HPDE6-E6E7 (cell line): ENCODE data around the gene TIMM22.
A peak's percentile ranks its signal among the peaks of the same experiment; 100 is the strongest.
"Not testable (repeated sequence)": the region's sequence is repeated elsewhere in the genome, so short reads cannot be mapped to it uniquely, and the experiment has no call there.

Experiments used
- DNase-seq: peaks from one replicate; pipeline ENCODE4 v3.0.0; 2011; ENCODE audit warnings: missing footprints; ENCODE audit errors: extremely low spot score

TIMM22 gene

GRCh38 chr17:996554-997344 lies at the start of gene TIMM22:
Gene TIMM22, plus strand, starts transcription at chr17:997129. Its CDS starts 14 bp downstream, at chr17:997143.
- peak; percentile 95 for DNase-seq

DNA sequence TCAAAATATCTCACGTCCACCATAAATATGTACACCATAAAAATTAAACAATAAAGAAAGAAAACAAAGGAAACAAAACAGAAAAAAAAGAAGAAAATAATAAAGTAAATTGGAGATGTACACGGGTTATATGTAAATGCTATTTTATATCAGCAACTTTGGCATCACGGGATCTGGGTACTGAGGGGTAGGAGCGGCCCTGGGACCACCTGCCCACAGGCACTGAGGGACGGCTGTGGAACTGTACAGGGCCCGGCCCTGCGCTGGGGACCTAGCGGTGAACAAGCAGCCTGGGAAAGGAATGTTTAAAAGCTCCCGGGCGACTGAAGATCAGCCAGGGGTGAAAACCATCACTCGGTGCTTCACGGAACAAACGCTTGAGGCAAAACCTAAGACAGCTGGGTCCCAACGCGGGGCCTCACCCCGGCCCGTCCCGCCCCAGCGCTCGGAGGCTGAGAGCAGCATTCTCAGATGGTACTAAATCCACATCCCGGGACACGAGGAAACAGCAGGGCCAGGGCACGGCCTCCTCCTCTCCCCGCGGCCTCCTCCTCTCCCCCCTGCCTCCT lies 48.6 kb upstream of the TIMM22 start:
- DNase-seq = no peak

- DNase-seq = no peak
Observed at GRCh38 chr17:949623-950303, 47.2 kb upstream of the TIMM22 start.

DNA sequence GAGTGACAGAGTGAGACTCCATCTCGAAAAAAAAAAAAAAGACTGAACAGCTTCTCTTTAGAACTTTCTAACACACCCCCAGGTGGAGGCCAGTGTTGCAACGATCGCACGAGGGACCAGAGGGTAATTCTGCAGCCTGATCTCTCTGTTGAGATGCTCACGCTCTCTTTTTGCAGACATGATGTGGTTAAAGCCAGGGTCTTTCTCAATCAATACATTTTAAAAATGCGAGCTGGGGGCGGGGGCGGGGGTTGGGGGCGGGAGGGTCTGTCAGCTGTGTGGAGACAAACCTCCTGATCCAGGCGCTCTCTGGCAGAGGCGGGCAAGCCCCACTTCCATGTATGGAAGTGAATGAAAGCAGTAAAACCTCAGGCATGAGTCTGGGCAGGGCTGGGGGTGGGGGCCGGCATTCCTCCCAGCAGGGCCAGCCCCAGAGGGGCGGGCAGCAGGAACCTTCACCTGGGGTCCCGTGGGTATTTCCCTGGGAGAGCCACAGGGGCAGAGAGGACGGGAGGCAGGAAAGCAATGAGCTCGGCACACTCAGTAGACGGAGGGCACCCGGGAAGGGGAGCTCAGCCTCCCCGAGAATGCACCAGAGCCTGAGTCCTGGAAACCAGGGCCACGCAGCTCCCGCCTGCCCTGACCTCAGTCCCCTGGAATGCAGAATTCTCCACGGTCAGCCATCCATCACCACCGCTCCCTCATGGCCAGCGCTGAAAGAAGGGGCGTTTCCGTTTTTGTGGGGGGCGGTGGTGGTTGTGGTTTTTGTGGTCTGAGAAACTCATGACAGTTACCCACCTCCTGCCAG lies 45.4 kb upstream of the TIMM22 start:
- peak; percentile 73 for DNase-seq

DNA sequence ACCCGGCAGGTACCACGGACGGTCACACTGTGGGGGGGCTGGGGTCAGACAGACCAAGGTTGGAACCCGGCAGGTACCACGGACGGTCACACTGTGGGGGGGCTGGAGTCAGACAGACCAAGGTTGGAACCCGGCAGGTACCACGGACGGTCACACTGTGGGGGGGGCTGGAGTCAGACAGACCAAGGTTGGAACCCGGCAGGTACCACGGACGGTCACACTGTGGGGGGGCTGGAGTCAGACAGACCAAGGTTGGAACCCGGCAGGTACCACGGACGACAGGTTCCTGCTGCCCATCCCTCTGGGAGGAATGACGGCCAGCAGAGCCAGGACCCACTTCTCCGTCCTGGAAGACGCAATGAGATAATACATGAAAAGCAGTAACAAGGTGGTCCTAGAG lies 44.3 kb upstream of the TIMM22 start:
- not testable (repeated sequence) for DNase-seq

DNA sequence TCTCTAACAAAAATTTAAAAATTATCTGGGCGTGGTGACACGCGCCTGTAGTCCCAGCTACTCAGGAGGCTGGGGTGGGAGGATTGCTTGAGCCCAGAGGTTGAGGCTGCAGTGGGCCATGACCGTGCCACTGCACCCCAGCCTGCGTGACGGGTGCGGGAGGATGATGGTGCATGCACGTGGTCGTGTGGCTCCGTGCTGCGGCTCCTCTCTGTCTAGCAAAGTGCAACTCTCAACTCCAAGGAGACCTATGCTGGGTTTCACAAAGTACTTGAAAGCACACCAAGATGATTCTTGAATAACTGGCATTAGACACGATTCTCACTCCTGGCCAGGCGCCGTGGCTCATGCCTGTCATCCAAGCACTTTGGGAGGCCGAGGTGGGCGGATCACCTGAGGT lies 43.2 kb upstream of the TIMM22 start:
- DNase-seq = no peak

GRCh38 chr17:954431-955164 lies 42.3 kb upstream of the TIMM22 start:
- DNase-seq = no peak

GRCh38 chr17:956905-957304 lies 40.0 kb upstream of the TIMM22 start:
- peak; percentile 92 for DNase-seq

DNA sequence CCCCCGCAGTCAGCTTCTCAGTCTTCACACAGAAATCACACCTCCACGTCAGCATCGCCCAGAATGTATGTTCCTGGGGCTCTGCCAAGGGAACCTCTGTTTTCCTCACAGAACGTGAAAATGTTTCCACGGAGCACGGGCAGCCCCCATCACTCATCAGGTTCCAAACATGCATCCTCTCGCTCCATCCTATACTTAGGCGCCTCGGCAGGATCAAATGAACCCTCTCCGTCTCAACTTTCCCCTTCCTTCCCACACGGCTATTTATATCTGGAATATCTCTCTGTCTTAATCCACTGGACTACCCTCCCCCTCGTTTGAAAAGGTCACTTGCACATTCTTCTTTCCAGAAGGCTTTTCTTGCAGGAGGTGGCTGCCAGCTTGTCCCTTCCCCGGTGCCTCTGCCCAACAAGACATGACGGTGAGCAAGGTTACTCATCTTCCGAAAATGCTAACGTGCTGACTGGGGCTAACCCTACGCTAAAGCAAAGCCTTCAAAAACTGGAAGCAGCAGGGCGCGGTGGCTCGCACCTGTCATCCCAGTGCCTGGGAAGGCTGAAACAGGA lies 39.0 kb upstream of the TIMM22 start:
- no peak for DNase-seq

GRCh38 chr17:958712-959451 lies 38.0 kb upstream of the TIMM22 start:
- no peak for DNase-seq

DNA sequence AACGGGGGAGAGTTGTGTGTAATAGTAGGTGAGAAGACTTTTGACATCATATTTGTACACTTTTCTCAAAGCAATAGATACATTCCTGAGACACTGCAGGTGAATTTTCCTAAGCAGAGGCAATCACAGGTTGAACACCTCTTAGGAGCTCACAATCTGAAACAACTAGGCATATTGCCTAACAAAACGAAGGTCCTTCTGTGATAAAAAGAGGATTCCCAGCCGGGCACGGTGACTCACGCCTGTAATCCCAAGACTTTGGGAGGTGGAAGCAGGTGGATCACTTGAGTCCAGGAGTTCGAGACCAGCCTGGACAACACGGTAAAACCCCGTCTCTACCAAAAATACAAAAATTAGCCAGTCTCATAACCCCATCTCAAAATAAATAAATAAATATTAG lies 34.8 kb upstream of the TIMM22 start:
- DNase-seq = no peak

GRCh38 chr17:962670-963069 lies 34.3 kb upstream of the TIMM22 start:
- no peak for DNase-seq

- no peak for DNase-seq
Observed at GRCh38 chr17:964876-965275, 32.1 kb upstream of the TIMM22 start.

DNA sequence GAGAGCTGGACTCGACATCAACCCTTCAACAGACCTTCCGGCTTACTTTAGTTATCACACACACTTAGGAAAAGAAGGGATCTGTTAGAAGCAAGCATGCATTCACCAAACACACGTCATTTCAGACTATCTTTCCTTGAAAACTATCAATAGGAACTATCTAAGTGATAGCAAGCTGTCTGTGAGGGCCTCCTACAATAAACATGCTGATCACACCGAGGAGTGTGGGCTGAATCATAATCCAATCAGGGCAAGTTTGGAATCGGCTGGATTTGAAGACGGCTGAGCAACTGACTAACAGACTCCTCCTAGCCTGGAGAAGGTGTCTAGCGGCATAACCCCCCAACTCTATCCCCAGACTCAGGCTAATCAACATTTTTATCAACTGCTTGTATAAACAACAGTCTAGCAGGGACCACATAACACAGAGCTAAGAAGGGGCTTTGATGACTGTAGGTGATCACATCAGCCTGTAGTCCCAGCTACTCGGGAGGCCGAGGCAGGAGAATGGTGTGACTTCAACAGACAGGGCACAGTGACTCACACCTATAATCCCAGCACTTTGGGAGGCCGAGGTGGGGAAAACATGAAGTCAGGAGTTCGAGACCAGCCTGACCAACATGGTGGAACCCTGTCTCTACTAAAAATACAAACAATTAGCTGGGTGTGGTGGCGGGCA lies 31.5 kb upstream of the TIMM22 start:
- DNase-seq = no peak

GRCh38 chr17:967122-967521 lies 29.8 kb upstream of the TIMM22 start:
- no peak for DNase-seq

DNA sequence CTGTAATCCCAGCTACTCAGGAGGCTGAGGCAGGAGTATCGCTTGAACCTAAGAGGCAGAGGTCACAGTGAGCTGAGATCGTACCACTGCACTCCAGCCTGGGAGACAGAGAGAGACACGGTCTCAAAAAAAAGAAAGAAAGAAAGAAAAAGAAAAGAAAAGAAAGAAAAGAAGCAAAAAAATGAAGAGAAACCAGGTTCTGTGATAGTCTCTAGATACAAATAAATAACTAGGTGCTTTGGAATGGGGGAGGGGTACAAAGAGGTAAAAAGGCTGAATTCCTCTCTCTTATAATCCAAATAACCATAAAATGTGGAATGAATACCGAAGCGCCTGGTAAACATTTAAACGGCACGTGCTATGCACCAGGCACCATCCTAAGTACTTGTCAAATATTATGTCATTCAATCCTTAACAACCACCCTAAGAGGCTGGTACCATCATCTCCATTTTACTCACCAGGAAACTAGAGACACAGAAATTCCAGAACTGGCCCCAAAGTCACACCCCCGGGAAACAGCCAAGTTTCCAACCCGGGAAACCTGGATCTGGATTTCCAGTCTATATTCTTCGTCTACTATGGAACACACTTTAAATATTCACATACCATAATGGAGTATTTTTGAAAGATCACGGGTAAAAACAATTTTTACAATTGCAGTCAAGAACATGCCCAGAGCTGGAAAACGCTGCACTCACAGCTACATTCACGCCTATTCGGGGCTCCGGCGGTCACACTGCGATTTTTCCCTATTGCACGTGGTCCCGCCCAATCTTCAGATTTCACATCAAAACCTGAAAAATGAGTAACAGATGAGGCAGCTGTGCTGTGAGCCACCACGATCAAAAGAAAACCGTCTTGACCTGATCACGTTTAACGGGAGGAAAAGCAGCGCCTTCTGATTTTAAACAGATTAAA lies 27.9 kb upstream of the TIMM22 start:
- no peak for DNase-seq

DNA sequence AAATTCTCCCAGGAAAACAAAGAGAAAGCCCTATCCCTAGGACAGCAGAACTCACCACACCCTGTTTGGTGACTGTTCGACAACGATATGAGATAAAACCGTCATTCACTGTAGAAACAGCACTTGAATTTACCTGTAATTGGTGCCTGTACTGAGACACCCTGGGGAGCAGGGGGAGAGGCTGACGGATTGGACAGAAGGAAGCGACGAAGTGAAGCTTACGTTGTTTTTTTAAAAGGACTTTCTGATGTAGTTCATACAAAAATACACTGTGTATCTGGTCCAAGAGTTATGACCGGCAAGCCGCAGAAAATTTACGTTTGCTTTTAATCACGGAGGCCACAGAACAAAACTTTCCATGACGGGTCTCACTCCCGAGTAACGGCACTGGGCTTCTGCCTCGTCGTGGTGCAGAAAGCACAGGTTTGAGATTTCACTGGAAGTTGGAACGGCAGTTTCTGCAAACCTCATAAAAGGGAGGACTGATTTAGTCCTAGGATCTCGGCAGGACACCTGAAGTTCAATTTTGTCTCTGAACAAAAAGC lies 27.0 kb upstream of the TIMM22 start:
- no peak for DNase-seq

DNA sequence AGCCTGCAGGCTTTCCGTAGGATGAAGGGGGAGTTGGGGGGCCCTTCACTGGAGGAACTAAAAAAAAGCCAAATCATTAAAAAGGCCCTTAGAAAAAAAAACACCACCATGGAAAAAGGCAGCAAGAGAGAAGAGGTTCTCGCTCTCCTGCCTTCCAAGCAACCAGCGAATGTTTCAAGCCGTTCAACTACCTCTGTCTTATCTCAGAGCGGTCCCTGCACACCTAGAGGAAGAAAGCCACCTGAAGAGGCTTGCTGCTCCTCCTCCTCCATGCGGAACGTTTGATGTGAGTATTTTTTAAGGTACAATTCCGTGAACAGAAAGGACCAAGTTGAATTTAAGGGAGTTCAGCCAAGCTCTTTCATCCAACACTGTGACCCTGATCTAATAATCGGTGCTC lies 26.6 kb upstream of the TIMM22 start:
- no peak for DNase-seq
